ENCODE measurements around the gene LINGO4.
A peak's percentile ranks its signal among the peaks of the same experiment; 100 is the strongest.

The LINGO4 gene

DNA sequence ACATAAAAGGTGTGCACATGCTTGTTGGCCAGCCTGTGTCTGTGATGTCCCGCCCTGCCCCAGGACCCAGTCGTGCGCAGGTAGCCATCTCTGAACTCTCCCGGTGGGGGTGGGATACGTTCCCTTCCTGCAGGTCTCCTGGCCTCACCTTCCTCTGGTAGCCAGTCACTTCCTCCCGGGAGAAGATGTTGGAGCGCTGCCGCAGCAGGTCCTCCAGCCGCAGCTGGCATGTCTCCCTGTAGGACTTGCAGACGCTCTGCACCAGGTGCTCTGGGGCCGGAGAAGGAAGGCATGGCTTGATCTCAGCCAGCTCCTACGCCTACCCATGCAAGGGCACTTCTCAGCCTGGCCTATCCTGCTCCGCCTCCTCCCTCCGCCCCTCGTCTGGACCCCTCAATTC lies 9.2 kb upstream of the LINGO4 start:
- no peak for DNase-seq (ENCODE audit: low read depth)

DNA sequence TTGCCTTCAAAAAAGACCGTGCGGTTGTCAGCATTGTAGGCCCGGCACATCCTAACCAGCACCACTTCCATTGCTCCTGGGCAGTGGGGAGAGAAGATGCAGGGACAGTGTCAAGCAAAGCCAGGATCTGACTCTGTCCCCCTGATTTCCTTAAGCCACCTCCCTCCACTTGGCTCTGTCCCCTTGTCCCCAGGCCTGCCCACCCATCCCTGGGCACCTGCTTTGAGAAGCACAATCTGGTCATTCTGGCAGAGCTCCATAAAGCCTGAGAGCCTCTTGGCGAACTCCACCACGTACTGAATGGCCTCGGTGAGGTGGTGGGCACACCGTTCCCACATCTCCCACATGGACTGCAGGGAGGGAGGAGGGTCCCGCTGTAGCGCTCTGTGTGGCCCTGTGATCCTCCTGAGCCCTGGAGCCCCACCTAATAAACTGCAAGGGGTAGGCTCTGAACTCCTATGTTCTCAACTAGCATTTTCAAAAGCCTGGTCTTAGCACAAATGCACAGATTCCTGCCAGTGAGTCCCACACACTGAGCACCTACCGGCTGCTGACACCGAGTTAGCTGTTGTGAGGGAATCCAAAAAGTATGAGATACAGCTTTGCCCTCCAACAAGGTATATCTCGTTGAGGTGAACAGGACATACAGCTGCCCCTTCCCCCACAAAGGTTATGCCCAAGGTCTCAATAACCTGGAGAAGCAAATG lies 8.2 kb upstream of the LINGO4 start:
- DNase-seq (ENCODE audit: low read depth), result no peak

GRCh38 chr1:151811181-151811580 lies 6.0 kb upstream of the LINGO4 start:
- DNase-seq (ENCODE audit: low read depth), result peak; percentile 21

DNA sequence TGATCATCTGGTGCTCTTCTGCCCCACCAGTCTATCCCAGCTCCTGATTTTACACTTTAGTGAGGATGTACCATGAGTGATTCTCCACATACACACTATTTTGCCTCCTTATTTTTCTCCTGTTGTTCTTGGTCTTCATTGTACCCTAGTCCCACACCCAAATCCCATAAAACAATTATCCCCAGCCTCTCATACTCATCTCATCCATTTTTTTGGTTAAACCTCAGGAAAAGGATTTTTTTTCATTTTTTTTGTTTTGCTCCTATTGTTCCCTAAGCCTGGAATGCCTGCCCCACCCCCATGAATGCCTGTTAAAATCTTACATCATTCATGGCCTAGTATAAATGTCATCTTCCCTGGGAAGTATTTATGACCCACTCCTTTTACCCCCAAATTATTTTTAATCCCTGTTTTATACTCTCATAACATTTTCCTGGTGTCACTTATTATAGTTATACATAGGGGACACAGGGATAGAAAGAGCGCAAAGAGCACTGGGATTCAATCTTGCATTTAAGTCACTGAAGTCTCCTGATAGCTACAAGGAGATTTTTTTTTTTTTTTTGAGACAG lies 4.9 kb upstream of the LINGO4 start:
- no peak for DNase-seq (ENCODE audit: low read depth)

DNA sequence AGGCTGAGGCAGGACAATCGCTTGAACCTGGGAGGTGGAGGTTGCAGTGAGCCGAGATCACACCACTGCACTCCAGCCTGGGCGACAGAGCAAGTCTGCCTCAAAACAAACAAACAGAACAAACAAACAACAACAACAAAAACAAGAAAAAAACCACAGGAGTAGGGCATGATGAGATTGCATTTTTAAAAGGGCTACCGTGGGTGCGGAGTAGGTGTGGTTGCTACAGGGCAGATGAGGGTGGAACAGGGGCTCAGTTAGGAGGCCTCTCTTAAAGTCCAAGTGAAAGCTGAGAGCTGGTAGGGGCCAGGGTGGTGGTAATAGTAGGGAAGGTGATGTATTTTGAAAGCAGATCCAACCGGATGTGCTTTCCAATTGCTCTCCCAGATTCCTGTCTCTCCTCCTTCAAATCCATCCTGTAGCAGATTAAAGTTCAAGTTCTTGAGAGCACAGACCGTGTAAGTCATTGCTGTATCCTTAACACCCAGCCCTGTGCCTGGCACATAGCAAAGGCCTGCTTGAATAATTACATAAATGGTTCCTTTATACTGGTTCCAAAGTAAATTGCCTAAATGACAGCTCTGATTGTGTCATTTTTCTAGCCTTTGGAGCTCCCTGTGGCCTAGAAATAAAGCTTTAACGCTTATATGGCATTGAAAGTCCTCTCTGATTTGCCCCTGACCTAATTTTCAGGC lies 4.2 kb upstream of the LINGO4 start:
- no peak for DNase-seq (ENCODE audit: low read depth)

- no peak for DNase-seq (ENCODE audit: low read depth)
Measured at GRCh38 chr1:151807766-151808165, 2.5 kb upstream of the LINGO4 start.

DNA sequence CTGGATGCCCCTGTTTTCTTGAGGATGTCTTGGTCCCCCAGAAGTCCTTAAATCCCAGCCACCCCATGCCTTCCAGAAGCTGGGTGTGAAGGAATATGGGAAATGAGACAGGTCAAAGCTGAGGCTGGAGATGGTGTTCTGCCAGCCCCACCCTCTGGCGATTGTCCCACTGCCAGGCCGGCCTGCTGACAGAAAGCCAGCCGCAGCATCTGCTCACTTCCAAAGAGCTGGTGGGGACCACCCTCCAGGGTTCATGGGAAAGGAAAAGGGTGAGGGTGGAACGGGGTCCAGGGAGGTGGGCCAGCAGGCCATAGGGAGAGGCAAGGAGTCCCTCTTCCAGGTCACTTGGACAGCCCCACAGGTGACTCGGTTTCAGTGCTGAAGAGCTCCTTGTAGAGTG lies 1.9 kb upstream of the LINGO4 start:
- no peak for DNase-seq (ENCODE audit: low read depth)

- no peak for DNase-seq (ENCODE audit: low read depth)
Measured at GRCh38 chr1:151806170-151806569, 951 bp upstream of the LINGO4 start.

- no peak for DNase-seq (ENCODE audit: low read depth)
Measured at GRCh38 chr1:151803915-151804314, 1.3 kb downstream of the LINGO4 start.

DNA sequence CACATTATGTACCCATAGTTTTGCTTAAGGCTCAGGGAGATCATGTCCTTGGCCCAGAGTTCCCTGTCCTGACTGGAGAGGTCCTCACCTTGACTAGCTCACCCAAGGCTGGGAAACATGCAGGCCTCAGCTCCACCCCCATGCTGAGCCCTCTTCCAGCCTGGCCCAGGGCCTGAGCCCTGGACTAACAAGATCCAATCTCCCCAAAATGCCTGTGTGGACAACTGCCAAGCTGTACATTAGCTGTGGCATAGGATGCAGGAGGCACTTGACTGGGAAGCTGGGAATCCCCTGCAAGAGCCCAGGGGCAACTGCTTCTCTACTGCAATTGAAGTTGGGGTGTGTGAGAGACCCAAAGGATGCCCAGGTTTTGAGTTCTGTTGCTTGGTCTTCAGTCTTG lies 2.1 kb downstream of the LINGO4 start:
- no peak for DNase-seq (ENCODE audit: low read depth)

- DNase-seq (ENCODE audit: low read depth), result no peak
Measured at GRCh38 chr1:151802372-151802771, 2.8 kb downstream of the LINGO4 start.

DNA sequence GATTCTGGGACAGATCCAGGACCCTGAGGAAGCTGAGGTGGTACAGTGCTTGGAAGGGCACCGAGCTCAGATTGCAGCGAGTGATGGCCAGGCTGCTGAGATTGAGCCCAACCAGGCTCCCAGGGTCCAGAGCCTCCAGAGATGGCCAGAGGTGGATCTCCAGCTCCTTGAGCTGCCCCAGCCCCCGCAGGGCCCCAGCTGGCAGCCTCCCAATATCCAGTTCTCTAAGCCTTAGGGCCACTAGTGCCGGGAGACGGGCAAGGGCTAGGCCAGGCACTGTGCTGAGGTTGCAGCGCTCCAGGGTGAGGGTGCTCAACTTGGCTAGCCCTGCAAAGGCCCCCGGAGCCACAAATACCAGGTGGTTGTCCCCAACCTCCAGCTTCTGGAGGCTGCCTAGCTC lies 3.4 kb downstream of the LINGO4 start:
- DNase-seq (ENCODE audit: low read depth), result no peak

DNA sequence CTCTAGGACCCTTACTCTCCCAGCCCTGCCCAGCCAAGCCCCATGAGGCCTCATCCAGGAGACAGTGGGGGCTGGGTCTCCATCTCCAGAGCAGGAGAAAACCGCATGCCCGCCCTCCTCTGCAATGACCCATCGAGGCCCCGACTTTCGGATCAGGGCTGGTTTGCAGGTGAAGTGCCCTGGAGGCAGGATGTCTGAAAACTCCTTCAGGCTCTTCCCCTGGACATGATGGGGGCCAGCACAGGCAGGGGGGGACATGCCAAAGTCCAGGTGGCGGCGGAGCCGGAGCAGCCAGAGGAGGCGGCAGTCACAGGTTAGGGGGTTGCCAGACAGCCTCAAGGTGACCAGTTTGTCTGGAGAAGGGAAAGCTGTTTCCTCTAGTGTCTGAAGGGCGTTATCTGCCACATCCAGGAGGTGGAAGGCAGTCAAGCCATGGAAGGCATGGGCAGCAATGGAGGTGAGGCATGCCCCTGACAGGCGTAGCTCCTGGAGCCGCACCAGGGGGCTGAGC lies 3.9 kb downstream of the LINGO4 start:
- no peak for DNase-seq (ENCODE audit: low read depth)

DNA sequence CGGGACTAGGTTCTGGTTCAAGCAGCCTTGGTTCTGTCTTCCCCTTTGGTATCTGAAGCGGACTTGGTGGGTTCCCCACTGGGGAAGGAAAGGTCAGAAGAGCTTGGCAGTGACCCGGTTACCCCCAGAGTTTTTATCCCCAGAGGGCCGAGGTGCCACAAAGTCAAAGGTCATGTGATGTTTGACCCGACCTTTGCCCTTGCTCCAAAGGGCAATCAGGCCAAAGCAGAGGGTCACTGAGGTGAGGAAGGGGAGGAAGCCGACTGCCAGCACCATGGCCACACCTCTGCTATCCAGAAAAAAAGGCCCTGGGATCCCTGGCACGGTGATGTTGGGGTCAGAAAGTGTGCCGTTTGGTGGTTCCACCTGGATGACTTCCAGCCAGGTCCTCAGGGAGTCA lies 4.4 kb downstream of the LINGO4 start:
- DNase-seq (ENCODE audit: low read depth), result no peak

DNA sequence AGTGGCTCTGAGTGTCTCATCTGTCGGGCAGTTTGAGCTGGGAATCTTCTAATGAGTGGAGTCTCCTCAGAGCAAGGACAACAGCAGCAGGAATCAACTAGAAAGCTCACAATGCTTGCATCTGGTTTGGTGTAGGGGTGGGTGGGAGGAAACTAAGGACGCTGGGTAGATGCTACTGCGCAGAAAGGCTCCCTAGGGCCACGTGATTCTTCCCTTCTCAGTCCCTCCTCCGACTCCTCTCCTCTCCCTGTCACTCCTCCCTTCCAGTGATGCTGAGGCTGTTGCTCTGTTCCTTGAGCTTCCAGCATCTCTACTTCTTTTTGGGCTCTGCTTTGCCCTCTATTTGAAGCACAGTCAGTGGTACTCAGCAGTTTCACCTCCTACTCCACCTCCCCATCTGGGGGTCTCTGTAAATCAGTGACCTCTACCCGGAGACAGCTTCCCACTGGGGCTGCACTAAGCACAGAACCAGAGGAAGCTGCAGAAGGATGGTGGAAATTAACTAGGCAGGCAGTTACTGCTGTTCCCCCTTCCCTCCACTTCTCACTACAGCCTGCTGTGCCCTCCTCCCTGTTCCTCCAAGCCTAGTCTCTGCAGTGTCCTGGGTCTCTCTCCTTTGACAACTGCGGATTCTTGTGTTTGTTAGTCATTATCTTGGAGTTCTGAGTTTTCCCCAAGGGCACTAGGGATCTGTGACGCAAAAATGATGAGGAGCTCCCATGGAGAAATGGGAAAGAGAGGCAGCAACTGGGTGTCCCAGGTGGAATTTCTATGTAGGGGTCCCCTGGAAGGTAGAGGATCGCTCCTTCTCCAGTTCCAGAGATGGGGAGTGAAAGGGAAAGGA lies 5.8 kb downstream of the LINGO4 start:
- no peak for DNase-seq (ENCODE audit: low read depth)

DNA sequence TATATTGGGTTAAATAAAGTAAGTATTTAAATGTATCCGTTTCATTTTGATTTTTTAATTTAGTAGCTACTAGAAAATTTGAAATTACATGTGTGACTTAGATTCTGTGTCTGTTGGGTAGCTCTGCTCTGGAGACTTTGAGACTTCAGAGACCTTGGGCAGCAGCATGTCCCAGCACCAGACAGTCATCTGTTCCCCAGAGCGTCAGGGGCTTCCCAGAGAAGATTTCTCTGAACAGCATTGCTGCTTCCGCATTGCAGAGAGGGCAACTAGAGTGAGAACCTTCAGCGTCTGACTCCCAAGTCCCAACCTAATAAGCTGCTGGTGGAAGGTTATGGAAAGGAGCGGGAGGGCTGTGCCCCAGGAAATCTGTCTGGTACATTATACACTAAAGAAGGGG lies 6.6 kb downstream of the LINGO4 start:
- no peak for DNase-seq (ENCODE audit: low read depth)

GRCh38 chr1:151790940-151791651 lies 14.1 kb downstream of the LINGO4 start:
- no peak for DNase-seq (ENCODE audit: low read depth)

DNA sequence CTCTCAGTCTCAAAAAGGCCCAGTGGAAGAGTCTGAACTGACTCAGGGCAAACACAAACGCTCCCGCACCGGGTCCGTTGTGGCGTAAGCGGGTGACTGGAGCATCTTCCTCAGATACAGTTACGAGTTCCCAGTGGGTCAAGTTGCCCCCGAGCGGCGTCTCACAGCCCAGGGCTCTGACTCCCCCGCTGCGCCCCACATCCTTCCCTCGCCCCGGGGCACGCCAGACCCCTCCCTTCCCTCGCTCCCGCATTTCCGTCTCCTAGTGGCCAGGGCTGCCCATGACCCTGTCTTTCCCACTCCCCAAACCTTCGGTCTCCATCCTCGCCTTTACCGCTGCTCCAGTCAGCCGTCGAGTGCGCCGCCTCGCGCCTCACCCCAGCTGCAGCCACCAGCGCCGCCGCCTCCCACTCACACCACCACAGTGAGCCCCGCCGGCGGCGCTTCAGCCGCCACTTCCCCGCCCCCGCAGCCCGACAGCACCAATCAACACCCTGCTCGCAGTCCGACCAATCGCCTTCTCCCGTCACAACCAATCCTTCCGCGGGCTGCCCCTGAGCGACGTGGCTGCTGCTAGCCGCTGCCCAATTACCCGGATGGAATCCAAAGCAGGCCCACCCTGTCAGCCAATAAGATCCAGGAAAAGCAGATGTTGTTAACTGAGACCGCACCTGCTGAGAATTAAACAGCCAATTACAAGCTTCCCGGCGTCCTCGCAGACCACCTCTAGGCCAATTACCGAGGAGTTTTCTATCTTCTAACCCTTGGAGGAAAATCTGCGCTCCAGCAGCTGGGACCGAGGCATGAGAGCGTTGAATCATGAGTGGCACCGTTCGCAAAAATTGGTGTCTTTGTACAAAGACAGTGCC lies 14.9 kb downstream of the LINGO4 start, which contains the start of gene TDRKH:
TDRKH (minus strand) TSS at position 430 of the 869 bp plus-strand sequence. CDS start 7,478 bp downstream, outside the sequence.
- DNase-seq (ENCODE audit: low read depth), result peak; percentile 100

- no peak for DNase-seq (ENCODE audit: low read depth)
Measured at GRCh38 chr1:151787689-151788088, 17.5 kb downstream of the LINGO4 start.

- no peak for DNase-seq (ENCODE audit: low read depth)
Measured at GRCh38 chr1:151783796-151784195, 21.4 kb downstream of the LINGO4 start.

DNA sequence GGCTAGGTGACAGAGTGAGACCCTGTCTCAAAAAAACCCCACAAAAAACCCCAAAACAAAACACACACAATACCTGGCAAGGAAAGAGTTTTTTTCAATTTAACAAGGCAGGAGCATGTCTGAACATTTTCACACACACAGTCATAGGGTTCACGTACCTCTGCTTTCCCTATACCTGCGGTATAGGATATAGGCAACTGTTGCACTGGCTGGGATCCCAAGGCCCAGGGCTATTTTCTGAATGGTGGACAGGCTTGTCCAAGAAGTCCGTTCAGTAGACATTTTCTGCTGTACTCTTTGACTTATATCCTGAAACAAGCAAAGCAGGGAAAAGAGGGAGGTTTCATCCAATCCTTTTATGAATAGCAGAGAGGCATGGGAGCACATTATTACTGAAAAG lies 22.5 kb downstream of the LINGO4 start:
- DNase-seq (ENCODE audit: low read depth), result no peak
